H9 (cell line): Measurements from ENCODE around the gene YPEL4. TPM values are rescaled to one million over a fixed set of nuclear protein-coding genes. Genes with fewer than 3 reads are reported as not detected.
A peak's percentile ranks its signal among the peaks of the same experiment; 100 is the strongest.

Experiments
- DNase-seq: peaks from one replicate; pipeline ENCODE4 v3.0.0-alpha.2; 2017
- H2AFZ ChIP-seq: one replicate; pipeline ENCODE4 v1.6.1; 2013; ENCODE audit warnings: mild to moderate bottlenecking, low read length, control low read depth, moderate library complexity
- H2AK5ac ChIP-seq: 2 replicates; pipeline ENCODE4 v1.6.1; 2013; ENCODE audit warnings: low read length, control low read depth, mixed read lengths; ENCODE audit not compliant: insufficient read length
- H2BK120ac ChIP-seq: one replicate; pipeline ENCODE4 v1.6.1; 2013; ENCODE audit warnings: low read depth, mild to moderate bottlenecking, low read length, control low read depth, inconsistent platforms; ENCODE audit not compliant: poor library complexity, severe bottlenecking
- H2BK12ac ChIP-seq: 2 replicates; pipeline ENCODE4 v1.6.1; 2013; ENCODE audit warnings: low read length, control low read depth, mixed read lengths, low read depth; ENCODE audit not compliant: insufficient read length
- H2BK15ac ChIP-seq: 2 replicates; pipeline ENCODE4 v1.6.1; 2013; ENCODE audit warnings: low read depth, low read length, control low read depth
- H2BK20ac ChIP-seq: one replicate; pipeline ENCODE4 v1.6.1; 2013; ENCODE audit warnings: low read depth, mild to moderate bottlenecking, low read length, control low read depth, inconsistent platforms; ENCODE audit not compliant: poor library complexity, severe bottlenecking
- H2BK5ac ChIP-seq: 2 replicates; pipeline ENCODE4 v1.6.1; 2013; ENCODE audit warnings: low read length, control low read depth, mixed read lengths; ENCODE audit not compliant: insufficient read length
- H3K14ac ChIP-seq: 2 replicates; pipeline ENCODE4 v1.6.1; 2013; ENCODE audit warnings: low read length, control low read depth; ENCODE audit not compliant: insufficient read depth
- H3K18ac ChIP-seq: 2 replicates; pipeline ENCODE4 v1.6.1; 2013; ENCODE audit warnings: low read depth, mild to moderate bottlenecking, mixed read lengths, low read length, control low read depth; ENCODE audit not compliant: insufficient read length
- H3K23ac ChIP-seq: 2 replicates; pipeline ENCODE4 v1.6.1; 2013; ENCODE audit warnings: low read length, control low read depth, mixed read lengths, low read depth; ENCODE audit not compliant: insufficient read length
- H3K23me2 ChIP-seq: 2 replicates; pipeline ENCODE4 v1.6.1; 2013; ENCODE audit warnings: low read depth, mild to moderate bottlenecking, mixed read lengths, low read length, control low read depth; ENCODE audit not compliant: insufficient read length, poor library complexity, severe bottlenecking
- H3K27ac ChIP-seq: 2 replicates; pipeline ENCODE4 v1.5.1; 2013; ENCODE audit warnings: low read length, control low read depth, mixed read lengths, low read depth; ENCODE audit not compliant: insufficient read length
- H3K27me3 ChIP-seq: 2 replicates; pipeline ENCODE4 v1.6.1; 2013; ENCODE audit warnings: low read length, control low read depth, inconsistent platforms; ENCODE audit not compliant: insufficient read depth
- H3K4ac ChIP-seq: 2 replicates; pipeline ENCODE4 v1.6.1; 2013; ENCODE audit warnings: low read depth, mild to moderate bottlenecking, control low read depth, inconsistent platforms, low read length, moderate library complexity
- H3K4me1 ChIP-seq: 2 replicates; pipeline ENCODE4 v1.6.1; 2013; ENCODE audit warnings: low read length, control low read depth, inconsistent platforms; ENCODE audit not compliant: insufficient read depth
- H3K4me2 ChIP-seq: 2 replicates; pipeline ENCODE4 v1.6.1; 2013; ENCODE audit warnings: low read length, control low read depth, mixed read lengths; ENCODE audit not compliant: insufficient read length, insufficient read depth
- H3K56ac ChIP-seq: 2 replicates; pipeline ENCODE4 v1.6.1; 2013; ENCODE audit warnings: low read depth, mild to moderate bottlenecking, mixed read lengths, low read length, control low read depth; ENCODE audit not compliant: insufficient read length
- H3K79me1 ChIP-seq: 2 replicates; pipeline ENCODE4 v1.6.1; 2013; ENCODE audit warnings: low read depth, mild to moderate bottlenecking, moderate library complexity, low read length, control low read depth, inconsistent platforms; ENCODE audit not compliant: insufficient read depth, poor library complexity, severe bottlenecking
- H3K79me2 ChIP-seq: 2 replicates; pipeline ENCODE4 v1.6.1; 2013; ENCODE audit warnings: low read length, control low read depth, inconsistent platforms; ENCODE audit not compliant: insufficient read depth
- H3K9ac ChIP-seq: 2 replicates; pipeline ENCODE4 v1.6.1; 2013; ENCODE audit warnings: low read length, control low read depth, mixed read lengths; ENCODE audit not compliant: insufficient read length; ENCODE audit errors: extremely low read depth
- H3K9me3 ChIP-seq: one replicate; pipeline ENCODE4 v1.6.1; 2013; ENCODE audit warnings: low read depth, low read length, inconsistent platforms; ENCODE audit not compliant: control insufficient read depth
- H3T11ph ChIP-seq: one replicate; pipeline ENCODE4 v1.6.1; 2013; ENCODE audit warnings: mild to moderate bottlenecking, low read length, control low read depth, inconsistent platforms
- H4K20me1 ChIP-seq: one replicate; pipeline ENCODE4 v1.6.1; 2013; ENCODE audit not compliant: control insufficient read depth, insufficient read length, insufficient read depth
- H4K5ac ChIP-seq: 2 replicates; pipeline ENCODE4 v1.6.1; 2013; ENCODE audit warnings: low read depth, mild to moderate bottlenecking, mixed read lengths, low read length, control low read depth; ENCODE audit not compliant: insufficient read length
- H4K8ac ChIP-seq: replicated peaks from 2 replicates; pipeline ENCODE4 v1.6.1; 2013; ENCODE audit warnings: low read length, control low read depth, mixed read lengths, low read depth; ENCODE audit not compliant: insufficient read length
- H4K91ac ChIP-seq: 2 replicates; pipeline ENCODE4 v1.6.1; 2013; ENCODE audit warnings: low read depth, mild to moderate bottlenecking, moderate library complexity, mixed read lengths, low read length, control low read depth; ENCODE audit not compliant: insufficient read length
- H3K27ac Mint-ChIP-seq, 3 experiments: 2 replicates in 2 of 3; 3 replicates in 1 of 3; pipeline ENCODE4 v1.8.0; 2020 to 2021; ENCODE audit warnings: mixed read lengths in 3 of 3, mild to moderate bottlenecking in 1 of 3, moderate library complexity in 1 of 3
- H3K27me3 Mint-ChIP-seq: 2 replicates; pipeline ENCODE4 v1.8.0; 2021; ENCODE audit warnings: low read depth, mild to moderate bottlenecking, moderate library complexity, mixed read lengths
- H3K36me3 Mint-ChIP-seq, 3 experiments: 2 replicates in 2 of 3; 3 replicates in 1 of 3; pipeline ENCODE4 v1.8.0; 2020 to 2021; ENCODE audit warnings: low read depth in 3 of 3, mixed read lengths in 3 of 3; ENCODE audit not compliant: insufficient read depth in 1 of 3
- H3K4me1 Mint-ChIP-seq, 2 experiments: 2 replicates each; pipeline ENCODE4 v1.8.0; 2020; ENCODE audit warnings: mixed read lengths in 2 of 2
- H3K4me3 Mint-ChIP-seq, 2 experiments: 2 replicates in 1 of 2; 3 replicates in 1 of 2; pipeline ENCODE4 v1.8.0; 2020 to 2021; ENCODE audit warnings: mild to moderate bottlenecking in 2 of 2, mixed read lengths in 2 of 2, moderate library complexity in 1 of 2
- H3K9me3 Mint-ChIP-seq, 2 experiments: 2 replicates in 1 of 2; 3 replicates in 1 of 2; pipeline ENCODE4 v1.8.0; 2020; ENCODE audit warnings: mild to moderate bottlenecking in 2 of 2, mixed read lengths in 2 of 2, moderate library complexity in 1 of 2
- CTCF ChIP-seq: fragments of 200-600 bp; sonication (generic); conservative IDR thresholded peaks from 3 replicates; pipeline ENCODE4 v1.8.0; 2021; ENCODE audit warnings: antibody characterized with exemption, mild to moderate bottlenecking
- WGBS: extraction: QIAGEN DNeasy Blood & Tissue Kit; methylation state at CpG from one replicate; pipeline ENCODE4 v1.1.7; 2013; ENCODE audit warnings: missing lambda C conversion rate, low lambda C conversion rate, mixed read lengths; ENCODE audit not compliant: insufficient read length; ENCODE audit errors: extremely low coverage; 5-methylcytosine and 5-hydroxymethylcytosine counted together
- total RNA-seq: library from RNA; stranded (reverse); gene quantifications from 2 replicates; pipeline ENCODE4 v1.2.1, GENCODE V29; 2021

YPEL4 gene
- total RNA-seq, 1 experiment from 2014 or later, result 0.13 TPM

- no peak overlapping the region for H4K5ac ChIP-seq
- no peak overlapping the region for H2BK12ac ChIP-seq
- H3K27ac Mint-ChIP-seq, result 0 out of 7 replicates have a peak overlapping the region, but pooled peaks of 1 of the 3 experiments have one; percentile 3
- no peak overlapping the region for H3K18ac ChIP-seq
- H3K4me1 ChIP-seq, result no peaks in the 10 kb centered on the region
- TF ChIP-seq CTCF, result no peak
- H2BK5ac ChIP-seq, result no peak overlapping the region
- no peak overlapping the region for H3K27ac ChIP-seq
- H3K23ac ChIP-seq, result no peak overlapping the region
- H3K27me3 ChIP-seq, result no peaks in the 10 kb centered on the region
- no peak overlapping the region for H2AFZ ChIP-seq
- no peak overlapping the region for H3K56ac ChIP-seq
- no peaks in the 10 kb centered on the region for H3K79me1 ChIP-seq
- WGBS, result no CpG with 5 or more reads among the region's 3 CpGs
- H3K4me1 Mint-ChIP-seq, result no peaks in the 10 kb centered on the region
- peaks cover 11 to 18% of the 10 kb centered on the region in 2 experiments for H3K9me3 Mint-ChIP-seq
- no peak overlapping the region for H2BK120ac ChIP-seq
- H3K14ac ChIP-seq, result no peak overlapping the region
- H3T11ph ChIP-seq, result no peak overlapping the region
- no peaks in the 10 kb centered on the region for H4K20me1 ChIP-seq
- no peak overlapping the region for H2BK20ac ChIP-seq
- no peaks in the 10 kb centered on the region for H3K79me2 ChIP-seq
- H3K9ac ChIP-seq, result no peak overlapping the region
- H3K9me3 ChIP-seq, result no peaks in the 10 kb centered on the region
- H4K8ac ChIP-seq, result no peak overlapping the region
- no peak overlapping the region for H2BK15ac ChIP-seq
- no peak for DNase-seq
- no peak overlapping the region for H4K91ac ChIP-seq
- H3K27me3 Mint-ChIP-seq, result no peaks in the 10 kb centered on the region; the same call in 1 of the 2 replicates
- H3K23me2 ChIP-seq, result no peaks in the 10 kb centered on the region
- no peak overlapping the region for H3K4me2 ChIP-seq
- no peak overlapping the region for H3K4me3 Mint-ChIP-seq
- no peak overlapping the region for H2AK5ac ChIP-seq
- no peak overlapping the region for H3K4ac ChIP-seq
- peaks cover 4 to 15% (median 5%) of the 10 kb centered on the region in 3 experiments; a peak in 6 of 7 replicates for H3K36me3 Mint-ChIP-seq
Observed at GRCh38 chr11:57622263-57622662, 27.4 kb downstream of the YPEL4 start.
